Transverse colon (tissue), 4 donors: Measurements from ENCODE around the gene GPR33. TPM values are rescaled to one million over a fixed set of nuclear protein-coding genes. Genes with fewer than 3 reads are reported as not detected.
A peak's percentile ranks its signal among the peaks of the same experiment; 100 is the strongest.

Experiments
- DNase-seq: peaks from one replicate; pipeline ENCODE4 v3.0.0-alpha.2; 2019
- H3K27ac ChIP-seq, 4 donors: fragments of 200-600 bp; sonication (generic); 2 replicates each; pipeline ENCODE4 v1.5.1; 2016 to 2018; ENCODE audit warnings: inconsistent platforms in 4 of 4
- H3K27me3 ChIP-seq: fragments of 200-600 bp; sonication (generic); 2 replicates; pipeline ENCODE4 v1.5.1; 2017; ENCODE audit warnings: inconsistent platforms
- H3K36me3 ChIP-seq, 4 donors: fragments of 200-600 bp; sonication (generic); 2 replicates each; pipeline ENCODE4 v1.5.1; 2017 to 2019; ENCODE audit warnings: inconsistent platforms in 4 of 4
- H3K4me1 ChIP-seq, 4 donors: fragments of 200-600 bp; sonication (generic); 2 replicates each; pipeline ENCODE4 v1.5.1; 2017 to 2020; ENCODE audit warnings: inconsistent platforms in 4 of 4
- H3K4me3 ChIP-seq, 4 donors: fragments of 200-600 bp; sonication (generic); 1 replicate in 1 of 4; 2 replicates in 3 of 4; pipeline versions ENCODE4 v1.5.1 to v1.6.1; 2017 to 2019; ENCODE audit warnings: inconsistent platforms in 4 of 4
- H3K9me3 ChIP-seq, 2 donors: fragments of 200-600 bp; sonication (generic); 2 replicates each; pipeline ENCODE4 v1.5.1; 2017 to 2019; ENCODE audit warnings: inconsistent platforms in 2 of 2
- CTCF ChIP-seq, 5 experiments: fragments of 200-600 bp in 3 of 5; fragments of 450-650 bp in 2 of 5; sonication (generic) in 3 of 5; IDR thresholded peaks; 1 replicate in 2 of 5; 2 replicates in 3 of 5; pipeline ENCODE4 v1.5.1; 2016 to 2017; ENCODE audit warnings: antibody characterized with exemption in 5 of 5, inconsistent platforms in 3 of 5, mild to moderate bottlenecking in 2 of 5, moderate library complexity in 1 of 5
- EP300 ChIP-seq: sonication (generic); formaldehyde crosslinking; IDR thresholded peaks from one replicate; pipeline ENCODE4 v1.6.1; 2017; ENCODE audit warnings: antibody characterized with exemption, low read depth
- POLR2A ChIP-seq: fragments of 450-650 bp; IDR thresholded peaks from one replicate; pipeline ENCODE4 v1.6.1; 2016; ENCODE audit warnings: antibody characterized with exemption, mild to moderate bottlenecking, moderate library complexity
- POLR2AphosphoS5 ChIP-seq, 3 donors: sonication (generic); formaldehyde crosslinking; IDR thresholded peaks; one replicate each; pipeline ENCODE4 v1.6.1; 2016; ENCODE audit warnings: antibody characterized with exemption in 3 of 3
- WGBS, 2 donors: methylation state at CpG; one replicate each; pipeline ENCODE4 v1.1.5; 2018; ENCODE audit warnings: low coverage in 1 of 2; 5-methylcytosine and 5-hydroxymethylcytosine counted together
- in situ Hi-C, 4 donors: fragments of 200-750 bp; cut with MboI; loops; one replicate each; pipeline versions ENCODE4 v1.15.0 to v1.15.1; 2017; ENCODE audit warnings: low sequenced_read_pairs in 3 of 4, low pct_ligation_motif_present in 1 of 4, low pct_unique_long_range_greater_than_20kb in 1 of 4
- intact Hi-C: fragments of 100-400 bp; cut with DNase I; formaldehyde crosslinking; loops from one replicate; pipeline ENCODE4 v1.15.1; 2023; ENCODE audit warnings: low total_unique reads
- total RNA-seq, 4 donors: library from RNA; depleted of rRNA; stranded (reverse); fragments of >200 nt; gene quantifications; one replicate each; pipeline ENCODE4 v1.1.0, GENCODE V29; 2016

The GPR33 gene
- total RNA-seq, 4 donors from 2014 or later, result not detected

DNA sequence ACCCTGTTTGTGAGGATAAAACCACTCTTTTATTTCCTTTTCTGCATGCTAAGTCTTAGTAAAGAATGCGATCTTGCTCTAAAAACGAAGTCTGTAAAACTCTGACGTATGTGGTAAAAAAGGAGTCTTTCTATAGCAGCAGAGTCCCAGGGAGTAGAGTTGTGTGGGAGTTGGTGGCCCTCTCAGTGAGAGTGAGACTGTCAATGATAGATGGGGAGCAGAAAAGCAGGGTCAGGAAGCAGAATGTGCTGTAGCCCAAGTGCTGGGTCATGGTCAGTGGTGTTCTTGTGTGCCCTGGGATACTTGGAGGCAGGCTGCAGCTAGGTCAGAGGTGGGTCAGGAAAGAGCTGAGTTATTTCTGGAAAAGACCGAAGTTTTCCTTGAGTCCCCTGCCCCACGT lies 20.3 kb upstream of the GPR33 start:
- H3K27me3 ChIP-seq, result no peaks in the 10 kb centered on the region
- no peaks in the 10 kb centered on the region for H3K36me3 ChIP-seq
- in situ Hi-C loops (loop anchor here in 2 of 4 donors (25.0 kb wide), 2 partner anchors 404 to 1054 kb away; no protein-coding TSS in a partner anchor), intact Hi-C loops (no loop called here)
- 77 to 92% methylated on average over 3 to 5 of the region's 5 CpGs for WGBS, 2 donors
- H3K27ac ChIP-seq, result no peak overlapping the region
- peaks cover 0 to 3% (median 0%) of the 10 kb centered on the region in 4 donors for H3K4me1 ChIP-seq
- H3K4me3 ChIP-seq, result no peak overlapping the region
- TF ChIP-seq EP300 (no peak), CTCF (IDR thresholded peaks at IDR 0.05) (no peak), POLR2AphosphoS5 (IDR thresholded peaks at IDR 0.05) (no peak), POLR2A (no peak)
- H3K9me3 ChIP-seq, result no peaks in the 10 kb centered on the region
- no peak for DNase-seq

- no peak for TF ChIP-seq EP300
- TF ChIP-seq CTCF (IDR thresholded peaks at IDR 0.05), result no peak
- TF ChIP-seq POLR2A, result no peak
- no peak for TF ChIP-seq POLR2AphosphoS5 (IDR thresholded peaks at IDR 0.05)
- intact Hi-C loops, result no loop called here
- no peak overlapping the region for H3K27ac ChIP-seq
- 57 to 86% methylated on average over 1 of the region's 1 CpG for WGBS, 2 donors
- peaks cover 0 to 3% (median 0%) of the 10 kb centered on the region in 4 donors for H3K4me1 ChIP-seq
- in situ Hi-C loops, result loop anchor here in 2 of 4 donors (25.0 kb wide), 2 partner anchors 407 to 1057 kb away; no protein-coding TSS in a partner anchor
- H3K36me3 ChIP-seq, result no peaks in the 10 kb centered on the region
- no peak for DNase-seq
- no peak overlapping the region for H3K4me3 ChIP-seq
- H3K27me3 ChIP-seq, result no peaks in the 10 kb centered on the region
- no peaks in the 10 kb centered on the region for H3K9me3 ChIP-seq
These were observed 17.6 kb upstream of the GPR33 start for GRCh38 chr14:31505411-31505810.

DNA sequence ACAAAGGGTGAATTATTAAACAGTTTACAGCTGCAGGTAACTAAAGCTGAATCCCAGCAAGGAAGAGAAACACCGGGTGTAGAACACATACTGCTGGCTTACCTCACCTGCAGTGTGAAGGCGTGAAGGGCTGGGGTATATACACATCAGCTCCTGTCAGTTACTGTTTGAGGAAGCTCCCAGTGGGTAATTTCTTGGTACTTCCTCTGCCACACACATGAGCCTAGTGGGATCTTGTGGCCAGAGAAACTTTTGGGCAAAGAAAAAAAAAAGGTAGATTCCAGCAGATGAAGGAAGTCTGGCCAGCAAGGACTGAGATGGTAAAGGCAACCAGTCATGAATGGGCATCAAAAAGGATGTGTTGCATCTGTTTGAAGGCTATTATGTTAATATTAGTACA lies 14.0 kb upstream of the GPR33 start:
- H3K36me3 ChIP-seq, result no peaks in the 10 kb centered on the region
- WGBS, 2 donors, result 59% methylated on average over 2 of the region's 2 CpGs; no CpG with 5 or more reads in 1 of the 2 donors
- H3K4me3 ChIP-seq, result no peak overlapping the region
- peaks cover 5% of the 10 kb centered on the region in 2 donors for H3K9me3 ChIP-seq
- H3K27ac ChIP-seq, result no peak overlapping the region
- H3K27me3 ChIP-seq, result no peaks in the 10 kb centered on the region
- TF ChIP-seq EP300 (no peak), POLR2AphosphoS5 (IDR thresholded peaks at IDR 0.05) (no peak), CTCF (IDR thresholded peaks at IDR 0.05) (no peak), POLR2A (no peak)
- peaks cover 0 to 3% (median 0%) of the 10 kb centered on the region in 4 donors for H3K4me1 ChIP-seq
- in situ Hi-C loops (loop anchor here in 2 of 4 donors (25.0 kb wide), 2 partner anchors 410 to 1060 kb away; no protein-coding TSS in a partner anchor), intact Hi-C loops (no loop called here)
- DNase-seq, result no peak

GRCh38 chr14:31492759-31493498 lies 5.1 kb upstream of the GPR33 start:
- Histone ChIP-seq H3K27ac (no peak overlapping the region), H3K36me3 (no peaks in the 10 kb centered on the region), H3K4me3 (no peak overlapping the region), H3K4me1 (no peaks in the 10 kb centered on the region), H3K27me3 (no peaks in the 10 kb centered on the region), H3K9me3 (no peaks in the 10 kb centered on the region)
- DNase-seq, result peak; percentile 8
- WGBS, 2 donors, result 87% methylated on average over 8 of the region's 8 CpGs; no CpG with 5 or more reads in 1 of the 2 donors
- in situ Hi-C loops, result no loop called here
- no peak for TF ChIP-seq CTCF (IDR thresholded peaks at IDR 0.05)
- no peak for TF ChIP-seq POLR2A
- TF ChIP-seq EP300, result no peak
- TF ChIP-seq POLR2AphosphoS5 (IDR thresholded peaks at IDR 0.05), result no peak
- intact Hi-C loops, result no loop called here
